ENCODE data around the gene SPATA16.

GRCh38 chr3:173007079-173007723 is 133.8 kb downstream of the SPATA16 start:
- TF ChIP-seq, protein P1, sequence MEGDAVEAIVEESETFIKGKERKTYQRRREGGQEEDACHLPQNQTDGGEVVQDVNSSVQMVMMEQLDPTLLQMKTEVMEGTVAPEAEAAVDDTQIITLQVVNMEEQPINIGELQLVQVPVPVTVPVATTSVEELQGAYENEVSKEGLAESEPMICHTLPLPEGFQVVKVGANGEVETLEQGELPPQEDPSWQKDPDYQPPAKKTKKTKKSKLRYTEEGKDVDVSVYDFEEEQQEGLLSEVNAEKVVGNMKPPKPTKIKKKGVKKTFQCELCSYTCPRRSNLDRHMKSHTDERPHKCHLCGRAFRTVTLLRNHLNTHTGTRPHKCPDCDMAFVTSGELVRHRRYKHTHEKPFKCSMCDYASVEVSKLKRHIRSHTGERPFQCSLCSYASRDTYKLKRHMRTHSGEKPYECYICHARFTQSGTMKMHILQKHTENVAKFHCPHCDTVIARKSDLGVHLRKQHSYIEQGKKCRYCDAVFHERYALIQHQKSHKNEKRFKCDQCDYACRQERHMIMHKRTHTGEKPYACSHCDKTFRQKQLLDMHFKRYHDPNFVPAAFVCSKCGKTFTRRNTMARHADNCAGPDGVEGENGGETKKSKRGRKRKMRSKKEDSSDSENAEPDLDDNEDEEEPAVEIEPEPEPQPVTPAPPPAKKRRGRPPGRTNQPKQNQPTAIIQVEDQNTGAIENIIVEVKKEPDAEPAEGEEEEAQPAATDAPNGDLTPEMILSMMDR (IDR thresholded peaks at IDR 0.05; ENCODE audit: poor library complexity) = no peak
- TF ChIP-seq EZH2phosphoT487 (IDR thresholded peaks at IDR 0.05; ENCODE audit: low read depth, severe bottlenecking, unreplicated experiment) = no peak
- TF ChIP-seq EZH2 (IDR thresholded peaks at IDR 0.05; ENCODE audit: borderline replicate concordance) = no peak
